Lower leg skin (tissue), 4 donors: ENCODE data around the gene TUBB1. TPM values are rescaled to one million over a fixed set of nuclear protein-coding genes. Genes with fewer than 3 reads are reported as not detected.
"Not testable (repeated sequence)": the region's sequence is repeated elsewhere in the genome, so short reads cannot be mapped to it uniquely, and the experiment has no call there.

Experiments used
- DNase-seq, 2 donors: peaks; one replicate each; pipeline ENCODE4 v3.0.0-alpha.2; 2019; ENCODE audit warnings: low spot score in 2 of 2
- H3K4me3 ChIP-seq: fragments of 200-600 bp; sonication (generic); 2 replicates; pipeline ENCODE4 v1.5.1; 2017; ENCODE audit warnings: mild to moderate bottlenecking, low read depth; ENCODE audit not compliant: poor library complexity, severe bottlenecking
- POLR2A ChIP-seq, 2 donors: fragments of 450-650 bp; IDR thresholded peaks; one replicate each; pipeline ENCODE4 v1.6.1; 2016 to 2017; ENCODE audit warnings: antibody characterized with exemption in 2 of 2, mild to moderate bottlenecking in 1 of 2, moderate library complexity in 1 of 2
- WGBS, 2 donors: methylation state at CpG; one replicate each; pipeline ENCODE4 v1.1.5; 2018; 5-methylcytosine and 5-hydroxymethylcytosine counted together
- intact Hi-C: fragments of 100-400 bp; cut with DNase I; formaldehyde crosslinking; loops from one replicate; pipeline ENCODE4 v1.15.0; 2023; ENCODE audit warnings: low total_unique reads
- total RNA-seq, 4 donors: library from RNA; depleted of rRNA; stranded (reverse); fragments of >200 nt; gene quantifications; one replicate each; pipeline ENCODE4 v1.1.0, GENCODE V29; 2016
- TF ChIP-seq, protein P1 (sequence below), 3 donors: fragments of 450-650 bp; IDR thresholded peaks; one replicate each; pipeline ENCODE4 v1.5.1; 2016; ENCODE audit warnings: antibody characterized with exemption in 3 of 3, mild to moderate bottlenecking in 3 of 3, moderate library complexity in 2 of 3

Gene TUBB1
- total RNA-seq, 4 donors from 2014 or later, result 0.04 TPM; not detected in 3

DNA sequence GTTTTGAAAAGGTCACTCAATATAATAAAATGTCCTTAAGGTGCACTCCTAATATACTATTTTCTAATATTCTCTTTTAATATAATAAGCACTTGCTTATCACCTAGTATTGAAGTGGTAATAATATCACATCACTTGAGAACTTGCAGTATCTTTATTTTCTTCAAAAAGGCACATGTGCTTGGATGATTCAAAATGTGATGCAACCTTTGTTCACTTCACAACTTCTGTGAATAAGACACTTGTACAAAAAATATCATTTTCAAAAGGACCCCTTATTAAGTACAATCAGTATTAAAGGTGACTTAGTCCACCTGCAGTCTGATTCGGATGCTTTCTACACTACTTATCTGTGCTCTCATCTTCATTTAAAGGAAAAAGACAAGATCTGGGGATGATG, 20.0 kb downstream of the TUBB1 start:
- TF ChIP-seq, protein P1, sequence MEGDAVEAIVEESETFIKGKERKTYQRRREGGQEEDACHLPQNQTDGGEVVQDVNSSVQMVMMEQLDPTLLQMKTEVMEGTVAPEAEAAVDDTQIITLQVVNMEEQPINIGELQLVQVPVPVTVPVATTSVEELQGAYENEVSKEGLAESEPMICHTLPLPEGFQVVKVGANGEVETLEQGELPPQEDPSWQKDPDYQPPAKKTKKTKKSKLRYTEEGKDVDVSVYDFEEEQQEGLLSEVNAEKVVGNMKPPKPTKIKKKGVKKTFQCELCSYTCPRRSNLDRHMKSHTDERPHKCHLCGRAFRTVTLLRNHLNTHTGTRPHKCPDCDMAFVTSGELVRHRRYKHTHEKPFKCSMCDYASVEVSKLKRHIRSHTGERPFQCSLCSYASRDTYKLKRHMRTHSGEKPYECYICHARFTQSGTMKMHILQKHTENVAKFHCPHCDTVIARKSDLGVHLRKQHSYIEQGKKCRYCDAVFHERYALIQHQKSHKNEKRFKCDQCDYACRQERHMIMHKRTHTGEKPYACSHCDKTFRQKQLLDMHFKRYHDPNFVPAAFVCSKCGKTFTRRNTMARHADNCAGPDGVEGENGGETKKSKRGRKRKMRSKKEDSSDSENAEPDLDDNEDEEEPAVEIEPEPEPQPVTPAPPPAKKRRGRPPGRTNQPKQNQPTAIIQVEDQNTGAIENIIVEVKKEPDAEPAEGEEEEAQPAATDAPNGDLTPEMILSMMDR (IDR thresholded peaks at IDR 0.05), result no peak
- no peak for TF ChIP-seq POLR2A (IDR thresholded peaks at IDR 0.05)
- intact Hi-C loops, result no loop called here

DNA sequence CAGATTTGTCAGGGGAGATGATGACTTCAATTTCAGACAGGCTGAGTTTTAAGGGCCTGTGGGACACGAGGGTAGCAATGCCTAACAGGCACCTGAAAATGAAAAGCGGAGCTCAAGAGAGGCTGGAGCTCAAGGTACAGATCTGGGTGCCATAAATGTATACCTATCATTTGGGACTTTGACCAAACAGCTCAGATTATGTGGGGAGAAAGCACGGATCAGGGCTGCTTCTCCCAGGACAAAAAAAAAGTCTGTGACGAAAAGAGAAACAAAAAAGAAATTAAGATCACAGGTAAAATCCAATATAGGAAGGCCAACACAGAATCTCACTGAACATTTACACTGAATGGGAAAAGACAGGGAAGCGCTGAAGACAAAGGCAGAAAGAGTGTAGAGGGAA, 21.4 kb downstream of the TUBB1 start:
- H3K4me3 ChIP-seq, result no peak overlapping the region

More for the DNA sequence above, 20.0 kb downstream of the TUBB1 start:
- no peak overlapping the region for H3K4me3 ChIP-seq
- WGBS, 2 donors, result 58 to 66% methylated on average over 1 of the region's 1 CpG
- no peak for DNase-seq

DNA sequence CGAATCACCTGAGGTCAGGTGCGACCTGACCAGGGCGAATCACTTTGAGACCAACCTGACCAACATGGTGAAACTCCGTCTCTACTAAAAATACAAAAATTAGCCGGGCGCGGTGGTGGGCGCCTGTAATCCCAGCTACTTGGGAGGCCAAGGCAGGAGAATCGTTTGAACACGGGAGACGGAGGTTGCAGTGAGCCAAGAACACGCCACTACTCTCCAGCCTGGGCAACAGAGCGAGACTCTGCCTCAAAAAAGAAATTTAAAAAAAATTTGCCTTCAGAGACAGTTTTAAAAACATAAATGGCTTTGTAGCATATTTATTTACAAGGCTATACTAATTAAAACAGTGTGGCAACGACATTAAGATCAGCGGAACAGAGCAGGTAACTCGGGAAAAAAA, 22.3 kb downstream of the TUBB1 start:
- intact Hi-C loops, DNase-seq: not testable (repeated sequence)
- WGBS, 2 donors, result 88% methylated on average over 16 of the region's 16 CpGs

More for the DNA sequence above, 21.4 kb downstream of the TUBB1 start:
- no peak for DNase-seq
- no peak for TF ChIP-seq POLR2A (IDR thresholded peaks at IDR 0.05)
- TF ChIP-seq, protein P1 (IDR thresholded peaks at IDR 0.05), result no peak
- intact Hi-C loops, result no loop called here
- 86 to 87% methylated on average over 5 of the region's 5 CpGs for WGBS, 2 donors

DNA sequence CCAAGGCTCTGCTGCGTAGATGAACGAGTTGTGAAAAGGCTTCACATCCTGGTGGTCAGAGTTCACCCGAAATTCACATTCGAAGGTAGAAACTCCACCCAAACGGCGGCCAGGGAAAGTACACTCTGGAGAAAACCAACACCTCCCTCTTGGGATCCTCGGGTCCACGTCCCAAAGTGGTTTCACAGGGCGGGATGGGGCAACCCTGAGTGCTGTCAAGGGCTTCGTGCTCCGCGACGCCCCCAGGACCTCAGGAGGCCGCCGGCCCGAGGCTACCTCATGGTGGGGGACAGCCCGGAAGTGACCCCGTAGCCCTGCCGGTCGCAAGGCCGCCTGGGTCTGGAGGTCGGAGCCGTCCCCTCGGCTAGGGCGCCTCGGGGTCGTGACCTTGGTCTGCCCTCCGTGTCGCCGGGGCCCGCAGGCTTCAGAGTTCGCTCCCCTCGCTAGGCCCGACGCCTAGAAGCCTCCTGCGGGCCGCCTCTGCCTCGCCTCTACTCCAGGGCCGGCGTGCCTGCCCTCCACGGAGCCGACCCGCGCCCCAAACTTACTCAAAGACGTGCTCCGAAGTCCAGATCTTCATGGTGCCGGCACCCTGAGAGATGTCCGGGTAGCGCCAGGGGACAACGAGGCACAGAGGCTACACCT, 23.0 kb downstream of the TUBB1 start, which contains the start of gene PRELID3B:
TSS of gene PRELID3B (minus strand) at position 636 of the 645 bp plus-strand sequence. CDS start at position 580, 56 bp downstream.
- H3K4me3 ChIP-seq, result peak within 1 kb of the TSS; percentile 70
- WGBS, 2 donors, result 1 to 7% methylated on average over 27 to 29 of the region's 50 CpGs
- TF ChIP-seq, protein P1 (IDR thresholded peaks at IDR 0.05), result no peak
- TF ChIP-seq POLR2A (IDR thresholded peaks at IDR 0.05), result no peak
- peak in 1 of 2 donors; percentile 90 for DNase-seq
- intact Hi-C loops, result no loop called here

More for the DNA sequence above, 22.3 kb downstream of the TUBB1 start:
- H3K4me3 ChIP-seq, result not testable (repeated sequence)

DNA sequence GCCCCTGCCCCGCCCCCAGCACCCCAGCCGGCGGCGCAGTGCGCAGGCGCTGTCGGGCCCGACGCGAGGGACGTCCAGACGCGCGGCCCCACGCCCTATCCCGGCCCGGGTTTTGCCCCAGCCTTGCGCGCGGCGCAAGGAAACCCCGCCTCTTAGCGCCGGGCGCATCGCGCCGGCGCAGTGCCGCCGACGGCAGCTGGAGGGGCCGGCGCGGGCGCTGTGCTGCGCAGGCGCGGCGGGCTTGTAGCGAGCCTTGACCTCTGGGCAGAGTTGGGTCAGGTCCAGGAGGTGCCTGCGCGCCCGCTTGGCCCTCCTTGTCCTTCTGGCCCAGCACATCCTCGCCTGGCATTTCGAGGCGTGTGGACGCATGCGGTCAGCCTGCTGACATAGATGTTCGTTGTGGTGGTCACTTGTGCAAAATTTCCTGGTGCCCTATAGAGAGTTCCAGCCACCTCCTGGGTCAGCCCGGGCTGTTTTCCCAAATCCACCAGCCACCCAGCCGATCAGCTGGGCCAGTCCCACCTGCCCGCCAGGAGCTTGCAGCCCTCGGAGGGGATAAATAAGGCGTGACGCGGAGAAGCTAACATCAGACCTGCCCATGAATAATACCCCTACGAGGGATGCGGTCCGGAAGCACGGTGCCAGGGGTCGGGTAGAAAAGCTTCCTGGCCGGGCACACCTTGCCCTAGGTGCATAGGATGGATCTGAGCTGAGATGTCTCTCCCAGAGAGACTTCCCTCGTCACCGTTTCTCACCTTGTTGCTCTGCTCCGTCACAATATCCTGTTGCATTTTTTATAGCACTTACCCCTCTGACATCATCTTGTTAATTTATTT, 23.8 kb downstream of the TUBB1 start:
- peak; percentile 85 to 98 for DNase-seq
- 18 to 24% methylated on average over 29 to 48 of the region's 66 CpGs for WGBS, 2 donors
- peak overlapping the region; percentile 70 for H3K4me3 ChIP-seq
- intact Hi-C loops, result no loop called here
- TF ChIP-seq POLR2A (IDR thresholded peaks at IDR 0.05), result no peak
- TF ChIP-seq, protein P1 (IDR thresholded peaks at IDR 0.05), result no peak

DNA sequence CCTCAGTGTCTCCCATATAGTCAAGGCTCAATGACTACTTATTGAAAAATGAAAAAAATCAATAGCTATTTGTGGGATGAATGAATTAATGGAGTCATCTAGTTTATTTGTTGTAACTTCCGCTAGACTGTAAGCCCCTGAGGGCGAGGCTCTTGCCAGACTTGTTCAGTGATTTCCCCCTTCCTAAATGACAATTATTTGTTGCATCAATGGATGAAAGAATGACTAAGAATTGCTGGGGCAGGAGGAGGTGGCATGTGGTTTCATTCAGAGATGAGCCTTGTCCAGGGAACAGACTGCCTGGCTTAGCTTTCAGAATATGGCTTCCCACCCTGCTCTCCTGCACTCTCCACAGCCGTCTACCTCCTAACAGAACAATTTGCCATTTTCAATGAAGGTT, 24.5 kb downstream of the TUBB1 start:
- 37 to 45% methylated on average over 3 of the region's 3 CpGs for WGBS, 2 donors
- H3K4me3 ChIP-seq, result no peak overlapping the region
- intact Hi-C loops, result no loop called here
- TF ChIP-seq POLR2A (IDR thresholded peaks at IDR 0.05), result no peak
- TF ChIP-seq, protein P1 (IDR thresholded peaks at IDR 0.05), result no peak
- no peak for DNase-seq
